ENCODE measurements around the gene HIGD1B. TPM values are rescaled to one million over a fixed set of nuclear protein-coding genes. Genes with fewer than 3 reads are reported as not detected.

Gene HIGD1B
- polyA plus RNA-seq, 1 donor from 2014 or later, result not detected

DNA sequence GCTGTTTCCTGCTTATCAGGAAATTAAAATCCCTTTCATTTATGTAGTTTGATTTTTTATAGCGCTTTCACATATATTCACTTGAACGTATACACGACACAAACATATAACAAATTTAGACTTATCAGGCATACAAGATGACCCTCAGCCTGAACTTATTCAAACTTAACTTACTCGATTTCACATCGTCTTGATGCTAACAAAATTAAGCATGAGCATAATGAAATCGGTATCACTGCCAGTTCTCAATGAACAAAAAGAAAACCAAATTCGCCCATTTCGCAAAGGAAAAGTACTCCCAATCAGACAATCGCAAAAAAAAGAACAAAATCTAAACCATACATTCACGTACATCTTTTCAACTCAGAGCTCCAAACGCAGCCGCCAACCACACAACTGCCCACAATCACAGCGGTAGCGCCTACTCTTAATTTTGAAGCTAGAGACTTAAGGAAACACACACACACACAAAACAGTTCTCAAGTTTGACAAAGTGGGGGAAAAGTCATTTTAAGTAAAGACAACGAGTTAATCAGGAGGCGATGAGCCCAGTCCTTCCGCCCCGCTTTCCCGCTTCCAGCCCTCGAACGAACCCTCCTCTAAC lies 18.7 kb upstream of the HIGD1B start:
- Histone ChIP-seq H3F3A (ENCODE audit: insufficient read depth, low read length, poor library complexity, severe bottlenecking) (peaks cover 3% of the 10 kb centered on the region), H3K4me3 (ENCODE audit: low read length) (peak overlapping the region; percentile 79), H3K79me2 (replicated peaks; ENCODE audit: insufficient read depth, low read length) (peaks cover 52% of the 10 kb centered on the region), H3K9me3 (ENCODE audit: low read length) (no peaks in the 10 kb centered on the region), H3K9ac (ENCODE audit: low read length) (peak overlapping the region; percentile 65), H3K27ac (ENCODE audit: low read length) (no peak overlapping the region), H3K9me2 (ENCODE audit: insufficient read depth, low read length) (no peaks in the 10 kb centered on the region), H3K4me2 (ENCODE audit: low read length) (peak overlapping the region; percentile 89), H4K20me1 (ENCODE audit: insufficient read depth) (no peaks in the 10 kb centered on the region), H2AFZ (ENCODE audit: low read depth, low read length) (peak overlapping the region; percentile 30), H3K36me3 (ENCODE audit: insufficient read depth, low read length) (no peaks in the 10 kb centered on the region), H3K27me3 (ENCODE audit: insufficient read depth, low read depth, low read length) (no peaks in the 10 kb centered on the region)
- TF ChIP-seq REST (IDR thresholded peaks at IDR 0.05; ENCODE audit: borderline replicate concordance) (no peak), RAD21 (conservative IDR thresholded peaks at IDR 0.05) (peak; percentile 9), SMC3 (conservative IDR thresholded peaks at IDR 0.05; ENCODE audit: poor library complexity) (no peak)

DNA sequence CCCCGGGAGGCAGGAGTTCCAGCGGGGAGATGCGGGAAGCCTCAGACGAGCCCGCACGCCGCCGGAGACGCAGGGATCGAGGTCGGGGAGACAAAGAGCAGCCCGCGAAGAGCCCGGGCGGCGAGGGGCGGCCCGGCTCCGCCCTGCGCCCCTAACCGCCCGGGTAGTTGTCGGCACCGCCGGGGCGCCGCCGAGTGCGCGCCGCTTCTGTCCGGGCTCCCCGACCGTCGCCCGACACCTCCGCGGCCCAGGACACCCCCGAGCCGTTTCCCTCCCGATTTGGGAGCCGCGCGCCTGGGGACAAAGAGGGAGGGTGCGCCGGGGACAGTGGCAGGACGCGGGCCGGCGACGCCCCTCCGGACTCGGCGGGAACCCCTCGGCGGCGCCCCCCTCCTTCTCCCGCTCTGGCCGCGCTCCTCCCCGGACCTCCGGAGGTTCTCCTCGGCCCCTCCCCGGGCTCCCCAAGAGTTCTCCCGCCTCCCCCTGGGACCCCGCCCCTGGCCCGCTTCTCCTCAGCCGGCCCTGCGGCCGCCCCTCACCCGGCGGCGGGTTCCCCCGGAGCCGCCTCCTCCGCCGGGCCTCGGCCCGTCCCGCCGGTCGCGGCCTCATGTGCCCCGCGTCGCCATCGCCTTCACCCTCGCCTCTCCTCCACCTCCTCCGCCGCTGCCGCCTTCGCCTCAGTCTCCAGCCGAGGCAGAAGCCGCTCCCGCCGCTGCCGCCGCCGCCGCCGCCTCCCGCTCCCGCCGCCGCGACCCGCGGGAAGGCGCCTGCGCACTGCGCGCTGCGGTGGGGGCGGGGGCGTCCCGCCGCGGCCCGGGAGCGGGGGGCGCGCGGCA lies 17.9 kb upstream of the HIGD1B start, which contains the start of gene GJC1:
TSS of gene GJC1 (minus strand) at position 765 of the 836 bp plus-strand sequence. CDS start 24,470 bp downstream, outside the sequence.
- Histone ChIP-seq H3K4me2 (ENCODE audit: low read length) (peak within 1 kb of the TSS; percentile 89), H3K9me3 (ENCODE audit: low read length) (no peaks in the 10 kb centered on the region), H2AFZ (ENCODE audit: low read depth, low read length) (peak within 1 kb of the TSS; percentile 56), H3K27me3 (ENCODE audit: insufficient read depth, low read depth, low read length) (no peaks in the 10 kb centered on the region), H3K9ac (ENCODE audit: low read length) (peak within 1 kb of the TSS; percentile 65), H3K36me3 (ENCODE audit: insufficient read depth, low read length) (no peaks in the 10 kb centered on the region), H3F3A (ENCODE audit: insufficient read depth, low read length, poor library complexity, severe bottlenecking) (peaks cover 3% of the 10 kb centered on the region), H4K20me1 (ENCODE audit: insufficient read depth) (no peaks in the 10 kb centered on the region), H3K79me2 (replicated peaks; ENCODE audit: insufficient read depth, low read length) (peaks cover 44% of the 10 kb centered on the region), H3K4me3 (ENCODE audit: low read length) (peak within 1 kb of the TSS; percentile 79), H3K27ac (ENCODE audit: low read length) (no peak within 1 kb of the TSS), H3K9me2 (ENCODE audit: insufficient read depth, low read length) (no peaks in the 10 kb centered on the region)
- TF ChIP-seq EZH2 (IDR thresholded peaks at IDR 0.05; ENCODE audit: borderline replicate concordance, insufficient read depth, low read length, poor library complexity, severe bottlenecking) (no peak), POLR2AphosphoS5 (IDR thresholded peaks at IDR 0.05) (peak; percentile 69)

DNA sequence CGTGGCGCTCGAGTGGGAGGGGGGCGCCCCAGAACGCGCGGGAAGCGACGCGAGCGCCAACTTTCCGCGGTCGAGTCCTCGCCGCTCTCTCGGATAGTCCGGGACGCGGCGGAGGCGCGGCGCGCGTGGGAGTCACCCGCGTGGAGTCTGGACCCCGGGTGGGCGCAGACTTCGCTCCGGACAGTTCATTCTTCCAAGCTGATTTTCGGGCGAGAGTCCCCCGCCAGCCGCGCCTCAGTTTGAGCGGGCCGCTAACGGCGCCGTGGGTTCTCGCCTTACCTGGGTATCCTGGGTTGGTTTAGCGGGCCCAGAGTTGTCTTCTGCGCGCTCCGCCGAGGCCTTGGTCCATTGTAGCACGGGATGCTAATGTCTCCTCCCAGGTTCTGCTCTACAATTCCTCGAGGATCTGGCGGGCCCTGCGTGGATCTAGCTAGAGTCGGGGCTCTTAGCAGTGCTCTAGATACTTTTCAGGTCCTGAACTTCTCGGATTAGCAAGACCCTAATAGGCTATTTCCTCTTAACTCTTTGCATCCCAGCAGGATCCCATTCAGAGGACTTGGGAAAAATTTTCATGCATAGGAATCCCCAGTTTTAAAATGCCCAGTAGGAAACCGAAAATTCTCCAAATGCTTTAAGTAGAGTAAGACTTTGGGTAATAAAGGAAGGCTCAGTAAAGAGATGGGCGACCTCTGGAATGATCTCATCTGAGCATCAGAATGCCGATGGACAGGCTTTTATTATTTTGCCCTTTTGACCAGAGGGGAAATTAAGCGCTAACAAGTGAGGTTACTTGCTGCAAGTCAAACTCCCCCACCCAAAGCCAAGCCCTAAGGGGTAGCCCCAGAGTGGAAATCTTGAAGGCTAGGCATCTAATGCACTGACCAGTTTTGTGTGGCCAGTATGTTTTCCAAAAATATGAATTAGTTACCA lies 17.1 kb upstream of the HIGD1B start:
- Histone ChIP-seq H3K79me2 (replicated peaks; ENCODE audit: insufficient read depth, low read length) (peaks cover 36% of the 10 kb centered on the region), H3K27me3 (ENCODE audit: insufficient read depth, low read depth, low read length) (no peaks in the 10 kb centered on the region), H3K27ac (ENCODE audit: low read length) (no peak overlapping the region), H2AFZ (ENCODE audit: low read depth, low read length) (peak overlapping the region; percentile 56), H3K9me3 (ENCODE audit: low read length) (no peaks in the 10 kb centered on the region), H3K36me3 (ENCODE audit: insufficient read depth, low read length) (no peaks in the 10 kb centered on the region), H3K9me2 (ENCODE audit: insufficient read depth, low read length) (no peaks in the 10 kb centered on the region), H3K9ac (ENCODE audit: low read length) (peak overlapping the region; percentile 41), H4K20me1 (ENCODE audit: insufficient read depth) (no peaks in the 10 kb centered on the region), H3K4me3 (ENCODE audit: low read length) (peak overlapping the region; percentile 79), H3F3A (ENCODE audit: insufficient read depth, low read length, poor library complexity, severe bottlenecking) (peaks cover 3% of the 10 kb centered on the region), H3K4me2 (ENCODE audit: low read length) (peak overlapping the region; percentile 78)
- TF ChIP-seq, protein P1, sequence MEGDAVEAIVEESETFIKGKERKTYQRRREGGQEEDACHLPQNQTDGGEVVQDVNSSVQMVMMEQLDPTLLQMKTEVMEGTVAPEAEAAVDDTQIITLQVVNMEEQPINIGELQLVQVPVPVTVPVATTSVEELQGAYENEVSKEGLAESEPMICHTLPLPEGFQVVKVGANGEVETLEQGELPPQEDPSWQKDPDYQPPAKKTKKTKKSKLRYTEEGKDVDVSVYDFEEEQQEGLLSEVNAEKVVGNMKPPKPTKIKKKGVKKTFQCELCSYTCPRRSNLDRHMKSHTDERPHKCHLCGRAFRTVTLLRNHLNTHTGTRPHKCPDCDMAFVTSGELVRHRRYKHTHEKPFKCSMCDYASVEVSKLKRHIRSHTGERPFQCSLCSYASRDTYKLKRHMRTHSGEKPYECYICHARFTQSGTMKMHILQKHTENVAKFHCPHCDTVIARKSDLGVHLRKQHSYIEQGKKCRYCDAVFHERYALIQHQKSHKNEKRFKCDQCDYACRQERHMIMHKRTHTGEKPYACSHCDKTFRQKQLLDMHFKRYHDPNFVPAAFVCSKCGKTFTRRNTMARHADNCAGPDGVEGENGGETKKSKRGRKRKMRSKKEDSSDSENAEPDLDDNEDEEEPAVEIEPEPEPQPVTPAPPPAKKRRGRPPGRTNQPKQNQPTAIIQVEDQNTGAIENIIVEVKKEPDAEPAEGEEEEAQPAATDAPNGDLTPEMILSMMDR (IDR thresholded peaks at IDR 0.05; ENCODE audit: poor library complexity, severe bottlenecking), result no peak
- TF ChIP-seq EP300 (conservative IDR thresholded peaks at IDR 0.05; ENCODE audit: poor library complexity, severe bottlenecking) (no peak), POLR2AphosphoS5 (IDR thresholded peaks at IDR 0.05) (no peak), SMC3 (conservative IDR thresholded peaks at IDR 0.05; ENCODE audit: poor library complexity) (no peak), MXI1 (conservative IDR thresholded peaks at IDR 0.05; ENCODE audit: poor library complexity, severe bottlenecking) (peak; percentile 70)

All from neural cell (in vitro differentiated cells).